ENCODE measurements around the gene PLK3. TPM values are rescaled to one million over a fixed set of nuclear protein-coding genes. Genes with fewer than 3 reads are reported as not detected.
A peak's percentile ranks its signal among the peaks of the same experiment; 100 is the strongest.

Gene PLK3
- total RNA-seq, 4 donors from 2014 or later = 12.4 to 87.2 (median 16.3) TPM

- 30 to 69% methylated on average over 2 to 7 of the region's 7 CpGs for WGBS, 2 donors (ENCODE audit: low coverage in 1 of 2)
- Histone ChIP-seq H3K9me3 (no peaks in the 10 kb centered on the region), H3K27ac (peak within 1 kb of the TSS; percentile 92 to 96 (median 94)), H3K36me3 (peaks cover 0 to 6% (median 0%) of the 10 kb centered on the region in 4 donors), H3K4me1 (peaks cover 43 to 61% (median 50%) of the 10 kb centered on the region in 4 donors), H3K27me3 (no peaks in the 10 kb centered on the region), H3K4me3 (peak within 1 kb of the TSS in 1 of 4 donors; percentile 26)
- TF ChIP-seq POLR2AphosphoS5 (IDR thresholded peaks at IDR 0.05) = peak in 1 of 3 donors; percentile 69
- TF ChIP-seq, protein P1, sequence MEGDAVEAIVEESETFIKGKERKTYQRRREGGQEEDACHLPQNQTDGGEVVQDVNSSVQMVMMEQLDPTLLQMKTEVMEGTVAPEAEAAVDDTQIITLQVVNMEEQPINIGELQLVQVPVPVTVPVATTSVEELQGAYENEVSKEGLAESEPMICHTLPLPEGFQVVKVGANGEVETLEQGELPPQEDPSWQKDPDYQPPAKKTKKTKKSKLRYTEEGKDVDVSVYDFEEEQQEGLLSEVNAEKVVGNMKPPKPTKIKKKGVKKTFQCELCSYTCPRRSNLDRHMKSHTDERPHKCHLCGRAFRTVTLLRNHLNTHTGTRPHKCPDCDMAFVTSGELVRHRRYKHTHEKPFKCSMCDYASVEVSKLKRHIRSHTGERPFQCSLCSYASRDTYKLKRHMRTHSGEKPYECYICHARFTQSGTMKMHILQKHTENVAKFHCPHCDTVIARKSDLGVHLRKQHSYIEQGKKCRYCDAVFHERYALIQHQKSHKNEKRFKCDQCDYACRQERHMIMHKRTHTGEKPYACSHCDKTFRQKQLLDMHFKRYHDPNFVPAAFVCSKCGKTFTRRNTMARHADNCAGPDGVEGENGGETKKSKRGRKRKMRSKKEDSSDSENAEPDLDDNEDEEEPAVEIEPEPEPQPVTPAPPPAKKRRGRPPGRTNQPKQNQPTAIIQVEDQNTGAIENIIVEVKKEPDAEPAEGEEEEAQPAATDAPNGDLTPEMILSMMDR (IDR thresholded peaks at IDR 0.05) = no peak
- TF ChIP-seq POLR2A (IDR thresholded peaks at IDR 0.05) = peak; percentile 77
- TF ChIP-seq EP300 (IDR thresholded peaks at IDR 0.05; ENCODE audit: low read depth) = no peak
- in situ Hi-C loops (cut with MboI; ENCODE audit: low pct_ligation_motif_present in 1 of 4, low pct_unique_long_range_greater_than_20kb in 1 of 4, low sequenced_read_pairs in 3 of 4) (no loop called here), intact Hi-C loops (cut with DNase I; ENCODE audit: low total_unique reads) (loop anchor here (2.0 kb wide), 1 partner anchor 68 kb away; the partner anchor contains the start of gene KIF2C)
- no peak for DNase-seq
Observed at GRCh38 chr1:44806704-44807363, 6.7 kb downstream of the PLK3 start, which contains the start of gene DYNLT4. TSS of gene DYNLT4 (minus strand) at chr1:44807351. CDS start at chr1:44806668, 683 bp downstream.

DNA sequence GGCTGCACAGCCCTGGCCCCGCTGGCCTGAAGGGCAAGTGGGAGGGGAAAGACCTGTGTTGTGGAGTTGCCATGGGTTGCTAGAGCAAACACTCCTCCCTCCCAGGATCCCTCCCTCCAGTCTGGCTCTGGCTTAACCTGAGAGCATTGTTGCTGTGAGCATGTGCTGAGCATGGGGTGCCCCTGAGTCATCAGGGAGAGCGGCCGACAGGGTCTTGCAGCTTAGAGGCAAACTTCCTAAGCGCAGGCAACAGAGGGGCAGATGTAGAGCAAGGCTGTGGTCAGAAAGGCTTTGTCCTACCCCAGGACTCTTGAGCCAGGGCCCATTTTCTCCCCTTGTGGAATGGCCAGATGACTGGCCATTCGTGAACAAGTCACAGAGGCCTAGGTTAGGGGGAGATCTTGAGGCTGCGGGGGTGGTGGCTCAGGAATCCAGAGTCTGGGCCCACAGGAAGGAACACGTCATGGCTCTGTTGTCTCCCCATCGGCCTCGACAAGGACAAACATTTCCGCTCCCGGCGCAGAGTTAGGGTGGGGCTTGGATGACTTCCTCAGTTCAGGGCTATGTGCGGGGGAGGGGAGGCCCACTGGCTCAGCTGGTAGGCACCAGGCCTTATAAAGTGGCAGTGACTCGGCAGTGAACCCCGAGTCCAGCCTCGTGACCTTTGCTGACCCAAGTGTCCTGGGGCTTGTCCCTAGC lies 7.3 kb downstream of the PLK3 start:
- Histone ChIP-seq H3K36me3 (peaks cover 0 to 6% (median 0%) of the 10 kb centered on the region in 4 donors), H3K9me3 (no peaks in the 10 kb centered on the region), H3K27me3 (no peaks in the 10 kb centered on the region), H3K4me1 (peaks cover 39 to 59% (median 50%) of the 10 kb centered on the region in 4 donors), H3K27ac (peak overlapping the region; percentile 92 to 96 (median 94)), H3K4me3 (no peak overlapping the region)
- intact Hi-C loops (cut with DNase I; ENCODE audit: low total_unique reads) = loop anchor here (2.0 kb wide), 1 partner anchor 69 kb away; the partner anchor contains the start of gene KIF2C
- in situ Hi-C loops (cut with MboI; ENCODE audit: low pct_ligation_motif_present in 1 of 4, low pct_unique_long_range_greater_than_20kb in 1 of 4, low sequenced_read_pairs in 3 of 4) = no loop called here
- TF ChIP-seq, protein P1 (IDR thresholded peaks at IDR 0.05) = peak in 1 of 5 experiments; percentile 3
- TF ChIP-seq POLR2A (IDR thresholded peaks at IDR 0.05) (peak; percentile 60), POLR2AphosphoS5 (IDR thresholded peaks at IDR 0.05) (peak; percentile 73 to 89 (median 78)), EP300 (IDR thresholded peaks at IDR 0.05; ENCODE audit: low read depth) (peak; percentile 83)
- WGBS, 2 donors (ENCODE audit: low coverage in 1 of 2) = 1% methylated on average over 16 of the region's 16 CpGs; no CpG with 5 or more reads in 1 of the 2 donors
- DNase-seq = peak; percentile 97

DNA sequence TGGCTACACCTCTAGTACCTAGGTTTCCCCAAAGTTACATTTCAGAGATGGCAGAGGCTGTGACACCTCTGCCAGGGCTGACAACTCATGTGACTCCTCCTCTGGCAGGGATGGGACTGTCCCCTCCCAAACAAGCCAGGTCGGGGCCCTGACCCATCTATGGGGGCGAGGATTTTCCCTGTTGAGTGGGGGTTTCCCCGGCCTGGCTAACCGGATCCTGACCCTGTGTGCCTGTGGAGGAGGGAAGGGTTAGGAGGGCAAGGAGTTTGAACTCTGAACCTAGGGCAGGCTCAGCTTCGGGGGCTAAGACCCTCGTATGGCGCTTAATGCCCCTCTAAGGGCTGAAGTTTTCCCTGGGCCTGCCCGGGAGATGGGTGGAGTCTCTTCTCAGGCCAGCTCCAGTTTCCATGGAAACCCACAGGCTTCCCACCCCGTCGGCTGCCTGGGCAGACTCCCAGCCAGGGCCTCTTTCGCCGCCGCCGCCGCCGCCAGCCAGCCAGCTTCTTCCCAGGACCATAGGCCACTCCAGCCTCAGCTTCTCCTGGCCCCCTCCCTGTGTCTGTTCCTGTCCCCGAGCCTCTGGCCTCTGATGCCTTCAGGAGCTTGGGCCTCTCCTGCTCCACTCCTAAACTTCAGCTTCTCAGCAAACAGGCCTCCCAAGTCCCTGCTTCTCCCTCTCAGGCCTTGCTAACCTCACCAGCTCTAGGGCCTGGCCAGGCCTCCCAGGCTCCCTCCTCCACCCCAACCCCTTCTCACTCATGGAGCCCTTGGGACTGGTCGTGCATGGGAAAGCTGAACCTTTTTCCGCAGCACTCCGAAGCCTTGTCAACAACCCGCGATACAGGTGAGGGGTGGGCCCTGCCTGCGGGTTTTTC lies 8.1 kb downstream of the PLK3 start, which contains the start of gene BTBD19:
Gene BTBD19 (plus strand): TSS at position 461 of the 875 bp plus-strand sequence. CDS start 298 bp downstream, at position 759.
- H3K4me3 ChIP-seq = peak within 1 kb of the TSS in 3 of 4 donors; percentile 3 to 26 (median 4)
- H3K9me3 ChIP-seq = no peaks in the 10 kb centered on the region
- peaks cover 0 to 6% (median 0%) of the 10 kb centered on the region in 4 donors for H3K36me3 ChIP-seq
- intact Hi-C loops (cut with DNase I; ENCODE audit: low total_unique reads) = no loop called here
- in situ Hi-C loops (cut with MboI; ENCODE audit: low pct_ligation_motif_present in 1 of 4, low pct_unique_long_range_greater_than_20kb in 1 of 4, low sequenced_read_pairs in 3 of 4) = no loop called here
- peak within 1 kb of the TSS; percentile 92 to 96 (median 94) for H3K27ac ChIP-seq
- H3K4me1 ChIP-seq = peaks cover 39 to 64% (median 52%) of the 10 kb centered on the region in 4 donors
- H3K27me3 ChIP-seq = no peaks in the 10 kb centered on the region
- TF ChIP-seq EP300 (IDR thresholded peaks at IDR 0.05; ENCODE audit: low read depth) (no peak), POLR2AphosphoS5 (IDR thresholded peaks at IDR 0.05) (no peak), POLR2A (IDR thresholded peaks at IDR 0.05) (no peak)
- TF ChIP-seq, protein P1 (IDR thresholded peaks at IDR 0.05) = no peak
- WGBS, 2 donors (ENCODE audit: low coverage in 1 of 2) = 47% methylated on average over 22 of the region's 23 CpGs; no CpG with 5 or more reads in 1 of the 2 donors
- peak; percentile 64 for DNase-seq

Data from transverse colon (tissue), 4 donors.